HG03103 (cell line): ENCODE results near the gene GRIN3A.

Source experiments
- ATAC-seq: cut with Tn5 transposase; IDR thresholded peaks from one replicate; pipeline ENCODE4 v1.9.1; 2021; ENCODE audit warnings: low read depth; ENCODE audit not compliant: unreplicated experiment

Gene GRIN3A

DNA sequence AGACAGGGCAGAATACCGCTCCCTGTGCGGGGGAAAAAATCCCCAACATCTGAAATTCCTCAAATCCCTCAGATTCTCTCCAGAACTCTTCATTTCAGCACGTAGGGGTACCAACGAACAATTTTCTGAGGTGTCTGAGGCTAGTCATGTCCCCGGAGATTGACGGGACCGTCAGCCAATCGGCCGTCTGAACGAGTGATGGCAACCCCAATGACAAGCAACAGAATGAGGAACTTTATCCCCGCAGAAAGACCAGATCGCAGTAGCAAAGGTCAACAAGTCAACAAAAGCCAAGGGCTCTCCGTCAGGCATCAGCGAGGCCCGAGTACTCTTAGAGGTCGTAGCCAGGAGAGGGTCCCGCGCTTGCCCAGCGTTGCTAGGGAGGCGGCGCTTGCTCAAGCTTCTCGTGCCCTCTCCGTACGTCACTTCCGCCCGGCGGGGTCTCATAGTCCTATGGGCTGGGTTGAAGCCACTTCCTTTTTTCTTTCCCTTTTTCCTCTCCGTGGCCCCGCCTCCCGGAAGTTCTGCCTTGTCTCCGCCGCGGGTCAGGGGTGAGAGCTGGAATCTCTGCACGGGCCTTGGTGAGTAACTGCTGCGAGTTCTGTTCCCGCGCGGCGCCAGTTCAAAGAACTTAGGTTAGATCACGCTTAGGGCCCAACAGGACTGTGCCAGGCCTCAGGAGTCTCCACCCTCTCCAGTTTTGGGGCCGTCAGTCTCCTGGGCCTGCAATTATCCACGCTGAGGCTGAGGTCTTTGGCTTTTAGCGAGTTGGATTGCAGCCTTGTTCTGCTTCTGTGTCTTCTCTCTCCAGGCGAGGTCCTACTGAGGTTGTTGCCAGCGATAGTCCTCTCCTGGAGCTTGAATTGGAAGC, 204.9 kb downstream of the GRIN3A start, which contains the start of gene RNF20:
RNF20 (plus strand) TSS at position 520 of the 871 bp plus-strand sequence. CDS start 1,571 bp downstream, outside the sequence.
- peak; percentile 94 for ATAC-seq

DNA sequence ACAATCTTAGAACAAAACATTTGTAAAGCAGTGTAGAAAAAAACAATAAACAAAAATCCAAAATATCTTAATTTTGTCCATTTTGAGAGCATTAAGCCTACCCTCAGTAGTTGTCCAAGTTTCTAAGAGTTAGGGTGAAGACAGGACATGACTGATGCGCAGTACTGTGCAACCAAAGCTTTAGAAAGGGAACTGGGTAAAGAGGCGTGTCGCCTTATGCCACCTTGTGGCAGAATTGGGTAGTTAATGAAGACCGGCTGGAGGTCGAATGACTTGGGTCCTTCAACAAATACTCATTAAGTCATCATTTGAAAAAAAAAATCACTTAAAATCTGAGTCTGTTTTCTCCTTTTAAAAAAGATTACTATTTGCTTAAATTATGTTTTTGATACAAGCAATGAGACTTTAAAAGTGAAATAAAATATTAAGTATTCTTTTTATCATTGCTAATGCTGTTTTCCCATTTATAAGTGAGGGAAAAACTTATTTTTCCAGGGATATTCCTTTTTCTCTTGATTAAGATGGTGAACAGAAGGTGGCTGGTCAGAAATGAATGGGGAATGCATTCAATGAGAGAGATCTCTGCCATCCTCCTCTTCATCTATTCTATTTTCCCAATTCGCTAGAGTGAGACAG, 208.3 kb downstream of the GRIN3A start:
- ATAC-seq = peak; percentile 41

DNA sequence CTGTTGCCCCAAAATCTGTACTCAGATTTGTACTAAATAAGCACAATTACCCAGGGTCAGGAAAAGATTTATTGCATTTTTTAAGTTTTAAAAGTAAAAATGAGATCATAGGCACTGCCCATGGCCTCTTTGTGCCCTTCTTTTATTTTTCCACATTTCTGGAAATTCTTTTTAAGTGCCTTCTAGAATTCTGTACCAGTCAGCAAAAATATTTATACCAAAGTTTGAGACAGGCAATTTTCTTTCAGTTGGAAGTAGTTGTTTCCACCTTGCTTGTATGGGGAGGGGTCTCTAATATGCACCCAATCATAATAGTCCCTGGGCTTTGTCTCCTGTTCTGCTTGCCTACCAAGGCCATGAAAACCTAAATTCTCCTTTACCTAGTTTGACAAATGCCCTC, 210.4 kb downstream of the GRIN3A start:
- no peak for ATAC-seq

DNA sequence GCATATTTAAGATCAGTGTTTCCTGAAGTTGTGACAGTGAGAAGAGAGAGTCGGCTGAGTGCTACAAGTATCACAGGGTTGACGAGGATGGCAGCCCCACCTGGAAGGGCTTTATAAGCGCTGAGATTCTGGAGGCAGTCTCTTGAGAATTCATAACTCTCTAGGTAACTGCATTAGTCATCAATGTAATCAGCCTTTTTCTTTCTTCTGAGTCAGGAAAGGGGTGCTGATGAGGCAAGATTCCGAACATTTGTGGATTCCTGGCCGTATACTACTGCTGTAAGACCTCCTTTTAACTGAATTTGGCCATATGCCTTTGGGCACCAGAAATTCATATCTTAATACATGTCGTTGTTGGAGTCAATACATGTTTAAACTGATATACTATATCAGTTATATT, 211.4 kb downstream of the GRIN3A start:
- ATAC-seq = no peak

DNA sequence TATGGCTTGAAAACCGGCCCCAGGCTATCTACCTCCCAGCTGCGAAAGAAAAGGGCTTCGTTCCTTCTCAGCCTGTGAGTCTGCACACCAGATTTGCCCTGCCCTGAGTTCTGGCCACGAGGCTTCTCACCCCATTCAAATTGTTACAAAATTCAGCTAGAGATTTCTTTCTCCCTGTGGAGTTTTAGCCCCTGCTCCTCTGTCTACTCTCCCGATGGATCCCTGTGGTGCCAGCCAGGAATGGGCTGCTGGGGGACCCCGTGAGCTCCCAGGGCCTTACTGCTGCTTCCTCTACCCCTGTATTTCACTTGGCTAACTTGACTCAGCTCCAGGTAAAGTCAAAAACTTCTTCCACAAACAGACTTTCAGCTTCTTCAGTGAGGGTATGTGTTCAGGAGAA, 214.1 kb downstream of the GRIN3A start:
- no peak for ATAC-seq
